Endometrium (tissue), 2 donors: ENCODE measurements around the gene GRHL1.
"Not testable (repeated sequence)": the region's sequence is repeated elsewhere in the genome, so short reads cannot be mapped to it uniquely, and the experiment has no call there.

Experiments used
- FAIRE-seq: peaks from 2 replicates; lab custom pipeline; 2012; peaks lifted over from hg19 to GRCh38; lab: Jason Lieb, UNC
- donor health status: control.
- donor health status: control.

The GRHL1 gene

DNA sequence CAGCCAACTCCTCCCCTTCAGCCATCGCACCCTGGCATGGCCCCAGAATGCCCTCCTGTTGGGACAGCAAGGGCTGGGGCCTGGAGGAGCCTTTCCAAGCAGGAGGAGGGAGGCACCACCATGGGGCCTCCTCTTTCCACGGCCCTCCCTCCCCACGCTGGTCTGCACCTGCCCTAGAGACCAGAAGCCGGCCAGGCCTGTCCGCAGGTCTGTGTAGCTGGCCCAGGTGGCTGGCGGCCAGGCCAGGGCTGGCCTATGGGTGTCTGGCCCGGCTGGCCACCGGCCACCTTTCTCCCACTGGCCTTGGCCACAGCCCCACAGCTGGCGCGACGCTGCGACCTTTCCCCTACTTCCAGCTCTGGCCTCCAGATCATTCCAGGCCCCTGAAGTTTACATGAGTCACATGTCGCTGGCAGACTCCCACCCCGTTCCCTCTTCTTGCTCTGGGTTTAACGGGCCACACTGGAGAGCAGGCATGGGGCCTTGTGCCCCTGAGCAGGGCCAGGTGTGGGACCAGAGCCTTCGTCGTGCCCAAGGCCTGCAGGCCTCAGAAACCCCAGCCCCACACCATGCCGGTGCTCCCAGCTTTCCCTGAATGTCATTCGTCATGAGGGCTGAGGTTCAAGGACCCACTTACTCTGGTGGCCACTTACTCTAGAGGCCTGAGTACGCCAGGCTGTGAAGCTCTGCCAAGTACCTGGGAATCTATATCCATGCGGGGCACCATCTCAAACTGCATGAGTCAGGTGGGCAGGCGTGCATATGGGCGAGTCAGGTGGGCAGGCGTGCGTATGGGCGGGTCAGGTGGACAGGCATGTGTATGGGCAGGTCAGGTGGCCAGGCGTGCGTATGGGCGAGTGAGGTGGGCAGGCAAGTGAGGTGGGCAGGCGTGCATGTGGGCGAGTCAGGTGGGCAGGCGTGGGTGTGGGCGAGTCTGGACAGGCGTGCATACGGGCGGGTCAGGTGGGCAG lies 58.6 kb downstream of the GRHL1 start:
- no peak for FAIRE-seq

DNA sequence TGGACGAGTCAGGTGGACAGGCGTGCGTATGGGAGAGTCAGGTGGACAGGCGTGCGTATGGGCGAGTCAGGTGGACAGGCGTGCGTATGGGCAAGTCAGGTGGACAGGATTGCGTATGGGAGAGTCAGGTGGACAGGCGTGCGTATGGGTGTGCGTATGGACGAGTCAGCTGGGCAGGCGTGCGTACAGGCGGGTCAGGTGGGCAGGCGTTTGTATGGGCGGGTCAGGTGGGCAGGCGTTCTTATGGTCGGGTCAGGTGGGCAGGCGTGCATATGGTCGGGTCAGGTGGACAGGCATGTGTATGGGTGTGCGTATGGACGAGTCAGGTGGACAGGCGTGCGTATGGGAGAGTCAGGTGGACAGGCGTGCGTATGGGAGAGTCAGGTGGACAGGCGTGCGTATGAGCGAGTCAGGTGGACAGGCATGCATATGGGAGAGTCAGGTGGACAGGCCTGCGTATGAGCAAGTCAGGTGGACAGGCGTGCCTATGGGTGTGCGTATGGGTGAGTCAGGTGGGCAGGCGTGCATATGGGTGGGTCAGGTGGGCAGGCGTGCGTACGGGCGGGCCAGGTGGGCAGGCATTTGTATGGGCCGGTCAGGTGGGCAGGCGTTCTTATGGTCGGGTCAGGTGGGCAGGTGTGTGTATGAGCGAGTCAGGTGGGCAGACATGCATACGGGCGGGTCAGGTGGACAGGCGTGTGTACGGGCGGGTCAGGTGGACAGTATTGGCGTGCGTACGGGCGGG lies 59.5 kb downstream of the GRHL1 start:
- FAIRE-seq, result not testable (repeated sequence)

DNA sequence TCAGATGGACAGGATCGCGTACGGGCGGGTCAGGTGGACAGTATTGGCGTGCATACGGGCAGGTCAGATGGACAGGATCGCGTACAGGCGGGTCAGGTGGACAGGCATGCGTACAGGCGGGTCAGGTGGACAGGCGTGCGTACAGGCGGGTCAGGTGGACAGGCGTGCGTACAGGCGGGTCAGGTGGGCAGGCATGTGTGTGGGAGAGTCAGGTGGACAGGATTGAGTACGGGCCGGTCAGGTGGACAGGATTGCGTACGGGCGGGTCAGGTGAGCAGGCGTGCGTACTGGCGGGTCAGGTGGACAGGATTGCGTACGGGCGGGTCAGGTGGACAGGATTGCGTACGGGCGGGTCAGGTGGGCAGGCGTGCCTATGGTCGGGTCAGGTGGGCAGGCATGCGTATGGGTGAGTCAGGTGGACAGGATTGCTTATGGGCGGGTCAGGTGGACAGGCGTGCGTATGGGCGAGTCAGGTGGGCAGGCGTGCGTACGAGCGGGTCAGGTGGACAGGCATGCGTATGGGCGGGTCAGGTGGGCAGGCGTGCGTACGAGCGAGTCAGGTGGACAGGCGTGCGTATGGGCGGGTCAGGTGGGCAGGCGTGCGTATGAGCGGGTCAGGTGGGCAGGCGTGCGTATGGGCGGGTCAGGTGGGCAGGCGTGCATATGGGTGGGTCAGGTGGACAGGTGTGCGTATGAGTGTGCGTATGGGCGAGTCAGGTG lies 60.3 kb downstream of the GRHL1 start:
- FAIRE-seq, result not testable (repeated sequence)

DNA sequence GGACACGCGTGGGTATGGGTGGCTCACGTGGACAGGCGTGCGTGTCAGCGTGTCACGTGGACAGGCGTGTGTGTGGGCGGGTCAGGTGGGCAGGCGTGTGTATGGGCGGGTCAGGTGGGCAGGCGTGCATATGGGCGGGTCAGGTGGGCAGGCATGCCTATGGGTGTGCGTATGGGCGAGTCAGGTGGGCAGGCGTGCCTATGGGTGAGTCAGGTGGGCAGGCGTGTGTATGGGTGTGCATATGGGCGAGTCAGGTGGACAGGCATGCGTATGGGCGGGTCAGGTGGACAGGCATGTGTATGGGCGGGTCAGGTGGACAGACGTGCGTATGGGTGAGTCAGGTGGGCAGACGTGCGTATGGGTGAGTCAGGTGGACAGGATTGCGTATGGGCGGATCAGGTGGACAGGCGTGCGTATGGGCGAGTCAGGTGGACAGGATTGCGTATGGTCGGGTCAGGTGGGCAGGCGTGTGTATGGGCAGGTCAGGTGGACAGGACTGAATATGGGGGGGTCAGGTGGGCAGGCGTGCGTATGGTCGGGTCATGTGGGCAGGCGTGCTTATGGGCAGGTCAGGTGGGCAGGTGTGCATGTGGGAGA lies 61.0 kb downstream of the GRHL1 start:
- not testable (repeated sequence) for FAIRE-seq

DNA sequence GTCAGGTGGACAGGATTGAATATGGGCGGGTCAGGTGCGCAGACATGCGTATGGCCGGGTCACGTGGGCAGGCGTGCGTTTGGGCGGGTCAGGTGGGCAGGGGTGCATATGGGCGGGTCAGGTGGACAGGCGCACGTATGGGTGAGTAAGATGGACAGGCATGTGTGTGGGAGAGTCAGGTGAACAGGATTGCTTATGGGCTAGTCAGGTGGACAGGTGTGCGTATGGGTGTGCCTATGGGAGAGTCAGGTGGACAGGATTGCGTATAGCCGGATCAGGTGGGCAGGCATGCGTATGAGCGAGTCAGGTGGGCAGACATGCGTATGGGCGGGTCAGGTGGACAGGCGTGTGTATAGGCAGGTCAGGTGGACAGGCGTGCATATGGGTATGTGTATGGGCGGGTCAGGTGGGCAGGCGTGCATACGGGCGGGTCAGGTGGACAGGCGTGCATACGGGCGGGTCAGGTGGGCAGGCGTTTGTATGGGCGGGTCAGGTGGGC lies 61.5 kb downstream of the GRHL1 start:
- no peak for FAIRE-seq

DNA sequence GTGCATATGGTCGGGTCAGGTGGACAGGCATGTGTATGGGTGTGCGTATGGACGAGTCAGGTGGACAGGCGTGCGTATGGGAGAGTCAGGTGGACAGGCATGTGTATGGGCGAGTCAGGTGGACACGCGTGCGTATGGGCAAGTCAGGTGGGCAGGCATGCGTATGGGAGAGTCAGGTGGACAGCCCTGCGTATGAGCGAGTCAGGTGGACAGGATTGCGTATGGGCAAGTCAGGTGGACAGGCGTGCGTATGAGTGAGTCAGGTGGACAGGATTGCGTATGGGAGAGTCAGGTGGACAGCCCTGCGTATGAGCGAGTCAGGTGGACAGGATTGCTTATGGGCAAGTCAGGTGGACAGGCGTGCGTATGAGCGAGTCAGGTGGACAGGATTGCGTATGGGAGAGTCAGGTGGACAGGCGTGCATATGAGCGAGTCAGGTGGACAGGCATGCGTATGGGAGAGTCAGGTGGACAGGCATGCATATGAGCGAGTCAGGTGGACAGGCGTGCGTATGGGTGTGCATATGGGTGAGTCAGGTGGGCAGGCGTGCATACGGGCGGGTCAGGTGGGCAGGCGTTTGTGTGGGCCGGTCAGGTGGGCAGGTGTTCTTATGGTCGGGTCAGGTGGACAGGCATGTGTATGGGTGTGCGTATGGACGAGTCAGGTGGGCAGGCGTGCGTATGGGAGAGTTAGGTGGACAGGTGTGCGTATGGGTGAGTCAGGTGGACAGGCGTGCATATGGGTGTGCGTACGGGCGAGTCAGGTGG lies 62.3 kb downstream of the GRHL1 start:
- FAIRE-seq, result not testable (repeated sequence)

DNA sequence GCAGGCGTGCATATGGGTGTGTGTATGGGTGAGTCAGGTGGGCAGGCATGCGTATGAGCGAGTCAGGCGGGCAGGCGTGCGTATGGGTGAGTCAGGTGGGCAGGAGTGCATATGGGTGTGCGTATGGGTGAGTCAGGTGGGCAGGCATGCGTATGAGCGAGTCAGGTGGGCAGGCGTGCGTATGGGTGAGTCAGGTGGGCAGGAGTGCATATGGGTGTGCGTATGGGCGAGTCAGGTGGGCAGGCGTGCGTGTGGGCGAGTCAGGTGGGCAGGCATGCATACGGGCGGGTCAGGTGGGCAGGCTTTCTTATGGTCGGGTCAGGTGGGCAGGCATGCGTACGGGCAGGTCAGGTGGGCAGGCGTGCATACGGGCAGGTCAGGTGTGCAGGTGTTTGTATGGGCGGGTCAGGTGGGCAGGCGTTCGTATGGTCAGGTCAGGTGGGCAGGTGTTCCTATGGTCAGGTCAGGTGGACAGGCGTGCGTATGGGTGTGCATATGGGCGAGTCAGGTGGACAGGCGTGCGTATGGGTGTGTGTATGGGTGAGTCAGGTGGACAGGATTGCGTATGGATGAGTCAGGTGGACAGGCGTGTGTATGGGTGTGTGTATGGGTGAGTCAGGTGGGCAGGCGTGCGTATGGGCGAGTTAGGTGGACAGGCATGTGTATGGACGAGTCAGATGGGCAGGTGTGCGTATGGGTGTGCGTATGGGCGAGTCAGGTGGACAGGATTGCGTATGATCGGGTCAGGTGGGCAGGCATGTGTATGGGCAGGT lies 63.1 kb downstream of the GRHL1 start:
- FAIRE-seq, result no peak

DNA sequence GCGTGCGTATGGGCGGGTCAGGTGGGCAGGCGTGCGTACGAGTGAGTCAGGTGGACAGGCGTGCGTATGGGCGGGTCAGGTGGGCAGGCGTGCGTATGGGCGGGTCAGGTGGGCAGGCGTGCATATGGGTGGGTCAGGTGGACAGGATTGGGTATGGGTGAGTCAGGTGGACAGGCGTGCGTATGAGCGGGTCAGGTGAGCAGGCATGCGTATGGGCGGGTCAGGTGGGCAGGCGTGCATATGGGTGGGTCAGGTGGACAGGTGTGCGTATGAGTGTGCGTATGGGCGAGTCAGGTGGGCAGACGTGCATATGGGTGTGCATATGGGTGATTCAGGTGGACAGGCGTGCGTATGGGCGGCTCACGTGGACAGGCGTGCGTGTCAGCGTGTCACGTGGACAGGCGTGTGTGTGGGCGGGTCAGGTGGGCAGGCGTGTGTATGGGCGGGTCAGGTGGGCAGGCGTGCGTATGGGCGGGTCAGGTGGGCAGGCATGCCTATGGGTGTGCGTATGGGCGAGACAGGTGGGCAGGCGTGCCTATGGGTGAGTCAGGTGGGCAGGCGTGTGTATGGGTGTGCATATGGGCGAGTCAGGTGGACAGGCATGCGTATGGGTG lies 64.0 kb downstream of the GRHL1 start:
- not testable (repeated sequence) for FAIRE-seq

DNA sequence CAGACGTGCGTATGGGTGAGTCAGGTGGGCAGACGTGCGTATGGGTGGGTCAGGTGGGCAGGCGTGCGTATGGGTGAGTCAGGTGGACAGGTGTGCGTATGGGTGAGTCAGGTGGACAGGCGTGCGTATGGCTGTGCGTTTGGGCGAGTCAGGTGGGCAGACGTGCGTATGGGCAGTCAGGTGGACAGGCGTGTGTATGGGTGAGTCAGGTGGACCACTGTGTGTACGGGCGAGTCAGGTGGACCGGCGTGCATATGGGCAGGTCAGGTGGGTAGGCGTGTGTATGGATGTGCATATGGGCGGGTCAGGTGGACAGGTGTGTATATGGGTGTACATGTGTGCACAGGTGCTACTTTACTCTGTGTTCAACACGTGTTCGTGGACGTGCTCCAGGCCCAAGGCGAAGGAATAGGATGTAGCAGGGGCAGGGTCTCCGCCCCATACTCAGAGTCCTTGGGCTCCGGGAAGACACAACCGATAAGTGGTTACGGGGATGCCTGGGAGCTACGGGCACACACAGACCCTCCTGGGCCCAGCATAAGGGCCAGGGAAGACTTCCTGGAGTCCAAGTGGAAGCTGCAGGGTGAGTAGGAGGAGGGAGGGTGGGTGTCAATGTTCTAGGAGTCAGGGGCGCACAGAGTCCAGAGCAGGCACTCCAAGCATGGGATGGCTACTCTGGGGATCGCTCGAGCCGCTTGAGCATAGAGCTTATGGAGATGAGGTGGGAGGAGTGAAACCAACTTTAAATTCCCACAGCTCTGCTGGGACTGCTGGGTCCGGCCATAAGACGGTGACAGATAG lies 64.7 kb downstream of the GRHL1 start:
- FAIRE-seq, result no peak

DNA sequence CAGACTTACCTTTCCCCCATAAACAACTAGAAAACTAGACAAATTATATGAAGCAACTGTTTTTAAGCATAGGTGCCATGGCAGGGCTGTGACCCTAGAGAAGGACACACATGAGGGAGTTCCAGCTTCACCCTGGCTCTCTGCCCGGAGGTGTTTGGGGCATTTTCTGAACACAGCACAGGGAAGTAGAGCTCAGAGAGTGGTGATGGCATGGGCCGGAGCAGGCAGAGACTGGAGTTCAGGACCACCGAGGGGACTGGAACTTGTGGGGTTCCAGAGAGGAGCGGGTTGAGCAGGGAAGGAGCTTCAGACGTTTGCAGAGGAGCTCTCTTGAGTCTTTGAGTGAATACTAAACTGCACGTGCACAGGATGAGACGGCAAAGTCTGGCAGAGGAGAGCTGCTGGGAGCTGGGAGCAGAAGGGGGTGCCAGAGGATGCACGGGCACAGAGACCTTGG lies 65.3 kb downstream of the GRHL1 start:
- FAIRE-seq, result no peak

DNA sequence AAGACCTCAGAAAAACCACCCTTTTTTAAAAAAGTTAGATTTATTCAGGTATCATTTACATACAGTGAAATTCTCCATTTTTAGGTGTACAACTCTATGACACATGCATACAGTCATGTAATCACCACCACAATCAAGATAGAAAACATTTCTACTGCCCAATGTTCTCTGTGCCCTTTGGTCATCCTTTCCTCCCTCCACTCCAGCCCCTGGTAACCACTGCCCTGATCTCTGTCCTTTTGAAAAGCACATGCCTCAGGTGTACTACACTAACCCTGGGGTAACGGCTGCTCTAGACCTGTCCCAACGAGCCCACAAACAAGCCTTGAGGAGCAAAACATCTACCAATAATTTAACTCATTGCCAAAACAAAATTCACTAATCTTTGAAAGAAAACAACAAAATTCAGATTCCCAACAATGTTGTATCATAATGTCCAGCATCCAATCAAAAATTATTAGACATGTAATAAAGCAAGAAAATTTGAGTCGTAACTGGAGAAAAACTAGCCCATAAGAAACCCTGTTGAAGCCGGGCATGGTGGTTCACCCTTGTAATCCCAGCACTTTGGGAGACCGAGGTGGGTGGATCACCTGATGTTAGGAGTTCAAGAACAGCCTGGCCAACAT lies 65.9 kb downstream of the GRHL1 start:
- no peak for FAIRE-seq

DNA sequence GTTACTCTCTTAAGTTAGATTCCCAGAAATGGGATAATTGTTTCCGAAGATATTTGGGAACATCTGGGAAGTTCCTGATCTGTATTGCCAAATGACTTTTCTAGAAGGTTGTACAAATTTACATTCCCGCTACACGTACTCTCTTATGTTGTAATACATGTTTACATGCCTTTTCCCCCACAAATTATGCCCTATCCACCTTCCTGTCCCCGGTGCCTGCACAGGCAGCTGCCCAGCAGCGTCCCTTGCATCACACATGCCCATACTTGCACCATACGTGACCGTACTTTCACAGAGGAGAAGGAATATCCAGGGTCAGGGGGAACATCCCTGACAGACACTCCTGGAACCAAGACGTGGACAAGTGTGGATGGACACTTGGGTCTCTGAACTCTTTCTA lies 67.7 kb downstream of the GRHL1 start:
- FAIRE-seq, result no peak

DNA sequence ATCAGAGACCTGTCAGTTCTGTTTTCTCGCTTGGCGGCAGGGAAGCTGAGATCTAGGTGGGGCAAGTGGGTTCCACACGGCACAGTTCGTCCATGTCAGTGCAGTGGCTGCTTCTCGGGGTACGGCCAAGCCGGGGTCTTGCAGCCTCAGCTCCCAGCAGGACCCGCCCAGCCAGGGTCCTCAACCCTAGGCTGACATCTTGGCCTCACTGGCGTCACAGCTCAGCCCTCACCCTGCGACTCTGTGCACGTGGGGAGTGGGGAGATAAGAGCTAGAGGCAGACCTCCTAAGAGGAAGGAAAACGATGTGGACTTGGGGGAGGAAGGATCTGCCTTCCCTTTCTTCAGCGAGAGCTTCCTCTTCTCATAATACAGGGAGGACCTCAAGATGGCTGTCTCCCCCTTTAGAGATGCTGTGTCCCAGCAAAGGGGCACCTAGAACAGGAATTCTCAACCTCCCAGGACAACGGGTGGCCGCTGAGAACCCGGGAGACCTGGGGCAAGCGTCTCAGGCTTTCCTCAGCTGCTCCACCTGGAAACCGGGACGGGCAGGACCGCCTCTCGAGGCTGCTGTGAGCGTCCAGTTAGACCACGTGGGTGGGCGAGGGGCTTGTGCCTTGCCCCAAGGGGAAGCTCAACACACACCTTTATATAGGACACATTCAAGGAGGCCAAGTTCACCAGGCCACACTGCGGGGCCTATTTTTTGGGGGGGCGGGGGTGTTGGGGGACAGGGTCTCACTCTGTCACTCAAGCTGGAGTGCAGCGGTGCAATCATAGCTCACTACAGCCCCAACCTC lies 68.3 kb downstream of the GRHL1 start:
- FAIRE-seq, result no peak

DNA sequence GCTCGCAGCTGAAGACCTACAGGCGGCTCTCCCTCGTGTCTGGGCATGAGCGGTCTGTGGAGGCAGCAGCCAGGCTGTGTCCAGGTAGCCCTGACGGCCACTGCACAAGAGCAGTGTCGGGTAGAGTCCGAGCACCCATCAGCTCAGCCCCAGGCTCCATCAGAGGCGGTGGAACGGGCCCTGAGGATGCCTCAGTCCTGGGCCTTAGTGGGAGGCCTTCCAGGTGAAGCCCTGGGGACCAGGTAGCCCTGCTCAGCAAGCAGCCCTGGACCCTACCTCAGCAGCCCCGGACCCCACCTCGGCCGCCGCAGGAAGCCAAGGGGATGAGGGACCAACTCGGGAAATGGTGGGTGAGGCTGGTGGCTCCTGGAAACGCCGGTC lies 70.5 kb downstream of the GRHL1 start:
- FAIRE-seq, result no peak

DNA sequence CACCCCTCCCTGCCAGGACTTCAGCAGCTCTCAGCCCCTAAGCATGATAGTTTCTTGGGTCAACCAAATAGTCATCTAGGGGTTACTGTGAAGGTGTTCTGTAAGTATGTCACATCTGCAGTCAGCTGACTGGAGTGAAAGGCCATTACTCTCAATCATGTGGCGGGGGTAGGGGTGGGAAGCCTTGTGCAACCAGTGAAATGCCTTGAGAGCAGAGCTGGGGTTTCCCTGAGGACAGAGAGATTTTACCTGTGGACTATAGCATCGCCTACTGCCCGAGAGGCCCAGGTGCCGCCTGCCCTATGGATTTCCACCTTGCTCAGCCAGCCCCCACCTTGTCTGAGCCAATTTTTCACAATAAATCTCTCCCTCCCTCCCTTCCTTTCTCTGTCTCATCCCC lies 71.0 kb downstream of the GRHL1 start:
- no peak for FAIRE-seq

DNA sequence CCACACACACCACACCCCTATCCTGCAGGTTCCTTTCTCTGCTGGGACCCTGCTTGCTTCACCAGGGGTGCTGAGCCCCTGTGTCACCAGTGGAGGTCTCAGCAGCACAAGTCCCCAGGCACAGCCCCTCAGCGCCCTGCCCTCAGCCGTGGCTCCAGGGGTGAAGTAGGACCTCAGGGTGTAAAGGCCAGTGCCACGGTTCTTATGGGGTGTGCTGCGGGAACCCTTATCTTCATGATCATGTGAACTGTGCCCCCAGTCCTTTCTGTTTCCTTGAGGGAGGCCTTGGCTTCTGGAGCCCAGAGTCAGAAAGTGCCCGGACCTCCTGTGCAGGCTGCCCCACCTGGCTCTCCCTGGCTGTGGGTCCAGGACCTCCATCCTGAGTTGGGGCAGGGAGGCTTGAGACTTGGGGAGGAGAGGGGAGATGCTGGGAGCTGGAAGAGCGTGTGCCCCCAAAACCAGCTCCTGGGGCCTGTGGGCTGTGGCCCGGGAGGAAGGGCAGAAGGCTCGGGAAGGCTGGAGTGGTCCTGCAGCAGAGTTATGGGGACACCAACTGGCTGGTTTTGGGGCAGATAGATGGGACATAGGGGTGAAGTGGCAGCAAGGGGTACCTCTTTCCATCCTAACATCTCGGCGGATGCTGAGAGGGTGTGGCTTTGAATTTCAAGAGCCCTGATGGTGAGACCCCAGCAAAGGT lies 71.6 kb downstream of the GRHL1 start:
- no peak for FAIRE-seq

DNA sequence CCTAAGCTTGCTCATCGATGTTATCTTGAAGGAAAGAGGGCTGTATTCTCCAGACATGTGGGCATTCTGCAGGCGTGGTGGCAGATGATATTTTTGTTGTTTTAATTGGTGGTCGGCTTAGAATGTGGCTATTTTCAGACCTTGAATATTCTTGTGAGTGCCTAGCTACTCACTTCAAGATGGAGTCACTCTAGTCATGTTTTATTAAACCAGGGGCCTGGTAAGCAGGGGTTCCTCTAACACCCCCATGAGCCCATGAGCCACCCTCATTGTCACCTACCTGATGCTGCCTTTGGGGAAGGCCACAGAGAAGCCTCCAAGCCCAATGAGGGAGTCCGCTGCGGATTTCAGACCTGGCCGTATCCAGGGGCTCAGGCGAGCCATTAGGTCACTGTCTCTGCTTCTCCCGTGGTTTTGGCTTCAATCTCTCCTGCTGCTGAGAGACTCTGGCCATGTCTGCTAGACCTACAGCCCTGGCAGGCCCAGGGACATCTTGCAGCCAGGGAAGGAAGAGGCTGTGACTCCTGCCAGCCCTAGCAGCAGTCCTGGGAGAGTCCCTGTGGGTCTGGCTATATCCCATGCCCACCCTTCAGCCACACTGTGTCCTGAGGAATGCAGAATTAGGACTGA lies 75.6 kb downstream of the GRHL1 start:
- no peak for FAIRE-seq
